CD4-positive, alpha-beta memory T cell (primary cell): Measurements from ENCODE around the gene HIBADH. TPM values are rescaled to one million over a fixed set of nuclear protein-coding genes. Genes with fewer than 3 reads are reported as not detected.
A peak's percentile ranks its signal among the peaks of the same experiment; 100 is the strongest.

Experiments used
- CTCF ChIA-PET: fragments of 350-600 bp; sonication (Branson Sonifier 250); formaldehyde crosslinking; loops from one replicate; lab custom pipeline; 2021; ENCODE audit warnings: inconsistent platforms; ENCODE audit not compliant: partially characterized antibody; lab: Charles Lee
- POLR2A ChIA-PET: fragments of 350-600 bp; sonication (Branson Sonifier 250); formaldehyde crosslinking; loops from one replicate; lab custom pipeline; 2021; ENCODE audit not compliant: partially characterized antibody; lab: Charles Lee
- DNase-seq, 5 donors: peaks; one replicate each; pipeline versions ENCODE4 v3.0.0 to v3.0.0-alpha.2; 2020 to 2022; ENCODE audit warnings: mixed read lengths in 1 of 5
- H3K27ac ChIP-seq: one replicate; pipeline ENCODE4 v1.7.0; 2013; ENCODE audit warnings: low read depth, low read length
- H3K27me3 ChIP-seq: 2 replicates; pipeline ENCODE4 v1.7.0; 2013; ENCODE audit warnings: mild to moderate bottlenecking, low read length, moderate library complexity; ENCODE audit not compliant: insufficient read depth
- H3K36me3 ChIP-seq: 2 replicates; pipeline ENCODE4 v1.7.0; 2013; ENCODE audit warnings: mild to moderate bottlenecking, low read length, moderate library complexity; ENCODE audit not compliant: insufficient read depth
- H3K4me1 ChIP-seq: 2 replicates; pipeline ENCODE4 v1.7.0; 2013; ENCODE audit warnings: mild to moderate bottlenecking, low read length, moderate library complexity; ENCODE audit not compliant: insufficient read depth
- H3K4me3 ChIP-seq, 2 donors: one replicate each; pipeline ENCODE4 v1.7.0; 2013; ENCODE audit warnings: low read length in 2 of 2, mild to moderate bottlenecking in 1 of 2
- H3K9me3 ChIP-seq, 2 donors: one replicate each; pipeline ENCODE4 v1.7.0; 2013; ENCODE audit warnings: low read length in 2 of 2, control low read depth in 1 of 2; ENCODE audit not compliant: control insufficient read depth in 1 of 2
- H3K27ac Mint-ChIP-seq, 7 donors: one replicate each; pipeline ENCODE4 v1.8.0; 2020 to 2021; ENCODE audit warnings: mixed read lengths in 7 of 7, mild to moderate bottlenecking in 6 of 7, inconsistent platforms in 3 of 7, moderate library complexity in 3 of 7
- H3K27me3 Mint-ChIP-seq, 2 donors: one replicate each; pipeline ENCODE4 v1.8.0; 2020 to 2021; ENCODE audit warnings: mixed read lengths in 2 of 2
- H3K36me3 Mint-ChIP-seq, 2 donors: one replicate each; pipeline ENCODE4 v1.8.0; 2020 to 2021; ENCODE audit warnings: mixed read lengths in 2 of 2, inconsistent platforms in 1 of 2, mild to moderate bottlenecking in 1 of 2
- H3K4me1 Mint-ChIP-seq, 4 donors: one replicate each; pipeline ENCODE4 v1.8.0; 2020 to 2021; ENCODE audit warnings: mixed read lengths in 4 of 4, mild to moderate bottlenecking in 1 of 4
- H3K4me3 Mint-ChIP-seq, 8 donors: one replicate each; pipeline ENCODE4 v1.8.0; 2020 to 2021; ENCODE audit warnings: mixed read lengths in 8 of 8, mild to moderate bottlenecking in 7 of 8, moderate library complexity in 6 of 8, inconsistent platforms in 3 of 8
- H3K9me3 Mint-ChIP-seq, 8 donors: one replicate each; pipeline ENCODE4 v1.8.0; 2020 to 2021; ENCODE audit warnings: mixed read lengths in 8 of 8, mild to moderate bottlenecking in 5 of 8, inconsistent platforms in 3 of 8, moderate library complexity in 1 of 8
- intact Hi-C: fragments of 100-400 bp; cut with micrococcal nuclease; formaldehyde crosslinking; loops from one replicate; pipeline ENCODE4 v1.15.1; 2023
- polyA plus RNA-seq, 2 donors: library from polyadenylated mRNA; unstranded; fragments of 300-500 nt; fragmentation: Illumina TruSeq; gene quantifications; one replicate each; pipeline ENCODE4 v1.2.3, GENCODE V29; 2021
- total RNA-seq, 2 experiments: library from RNA; stranded (reverse); gene quantifications; one replicate each; pipeline ENCODE4 v1.2.3, GENCODE V29; 2021

HIBADH gene
- total and polyA plus RNA-seq, 4 experiments from 2014 or later, result 13.6 to 51.3 (median 21.2) TPM

DNA sequence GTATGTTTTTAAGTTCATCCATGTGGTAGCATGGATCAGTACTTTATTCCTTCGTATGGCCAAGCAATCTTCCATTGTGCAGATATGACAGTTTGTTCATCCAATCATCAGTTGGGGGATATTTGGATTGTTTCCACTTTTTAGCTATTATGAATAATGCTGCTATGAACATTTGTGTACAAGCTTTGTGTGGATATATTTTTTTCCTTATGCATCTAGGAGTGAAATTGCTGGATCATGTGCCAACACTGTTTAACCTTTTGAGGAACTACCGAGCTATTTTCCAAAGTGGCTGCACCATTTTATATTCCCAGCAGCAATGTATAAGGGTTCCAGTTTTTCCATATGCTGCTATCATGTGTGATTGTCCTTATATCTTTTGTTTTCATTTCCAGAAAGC lies 140.1 kb downstream of the HIBADH start:
- no peak for DNase-seq
- H3K36me3 ChIP-seq, result no peaks in the 10 kb centered on the region
- H3K4me3 ChIP-seq, result no peak overlapping the region
- no peak overlapping the region for H3K27ac Mint-ChIP-seq
- no peak overlapping the region for H3K4me3 Mint-ChIP-seq
- no peaks in the 10 kb centered on the region for H3K27me3 ChIP-seq
- ChIA-PET POLR2A (no interaction called here), CTCF (no interaction called here)
- no peaks in the 10 kb centered on the region for H3K27me3 Mint-ChIP-seq
- no peaks in the 10 kb centered on the region for H3K9me3 ChIP-seq
- no peaks in the 10 kb centered on the region for H3K4me1 ChIP-seq
- peaks cover 28 to 52% of the 10 kb centered on the region in 2 donors for H3K36me3 Mint-ChIP-seq
- H3K4me1 Mint-ChIP-seq, result peaks cover 0 to 2% (median 0%) of the 10 kb centered on the region in 4 donors
- intact Hi-C loops, result no loop called here
- no peak overlapping the region for H3K27ac ChIP-seq
- no peaks in the 10 kb centered on the region for H3K9me3 Mint-ChIP-seq

DNA sequence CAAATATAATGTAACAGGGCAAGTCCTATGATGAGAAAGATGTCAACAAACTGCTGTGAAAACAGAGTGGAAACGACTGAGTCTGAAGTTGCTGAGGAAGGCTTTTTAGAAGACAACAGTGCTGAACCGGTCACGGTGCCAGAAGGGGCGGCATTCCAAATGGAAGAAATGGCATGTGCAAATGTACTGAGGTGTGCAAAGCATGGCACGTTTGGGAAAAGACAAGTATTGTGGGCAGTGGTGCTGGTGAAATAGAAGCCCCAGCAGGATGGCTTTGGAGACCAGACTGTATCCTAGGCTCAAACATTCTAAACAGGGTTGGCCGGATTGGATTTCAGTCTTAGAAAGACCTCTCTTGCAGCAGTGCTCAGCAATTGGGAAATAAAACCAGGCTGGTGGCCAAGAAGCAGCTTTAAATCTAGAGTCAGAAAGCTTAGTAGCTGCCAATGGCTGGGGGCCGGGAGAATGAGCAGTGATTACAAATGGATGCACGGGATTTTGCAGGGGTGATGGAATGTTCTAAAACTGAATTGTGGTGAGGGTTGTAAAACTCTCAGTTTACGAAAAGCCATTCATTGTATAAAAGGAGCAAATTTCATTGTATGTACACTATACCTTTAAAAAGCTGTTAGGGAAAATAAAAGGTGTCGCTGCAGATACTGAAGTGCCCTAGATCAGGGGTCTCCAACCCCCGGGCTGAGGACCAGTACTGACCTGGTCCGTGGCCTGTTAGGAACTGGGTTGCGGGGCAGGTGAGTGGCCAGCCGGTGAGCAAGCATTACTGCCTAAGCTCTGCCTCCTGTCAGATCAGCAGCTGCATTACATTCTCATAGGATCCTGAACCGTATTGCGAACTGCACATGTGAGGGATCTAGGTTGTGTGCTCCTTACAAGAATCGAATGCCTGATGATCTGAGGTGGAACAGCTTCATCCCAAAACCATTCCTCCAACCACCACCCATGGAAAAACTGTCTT lies 141.6 kb downstream of the HIBADH start:
- no peak for DNase-seq
- no peak overlapping the region for H3K4me3 ChIP-seq
- H3K4me1 Mint-ChIP-seq, result peaks cover 0 to 2% (median 0%) of the 10 kb centered on the region in 4 donors
- no peaks in the 10 kb centered on the region for H3K27me3 ChIP-seq
- POLR2A ChIA-PET, result no interaction called here
- no peak overlapping the region for H3K4me3 Mint-ChIP-seq
- H3K36me3 ChIP-seq, result no peaks in the 10 kb centered on the region
- no peak overlapping the region for H3K27ac Mint-ChIP-seq
- intact Hi-C loops, result no loop called here
- H3K27me3 Mint-ChIP-seq, result peaks cover 0 to 2% of the 10 kb centered on the region in 2 donors
- peaks cover 20 to 40% of the 10 kb centered on the region in 2 donors for H3K36me3 Mint-ChIP-seq
- H3K9me3 Mint-ChIP-seq, result no peaks in the 10 kb centered on the region
- no peaks in the 10 kb centered on the region for H3K9me3 ChIP-seq
- CTCF ChIA-PET, result no interaction called here
- no peak overlapping the region for H3K27ac ChIP-seq
- no peaks in the 10 kb centered on the region for H3K4me1 ChIP-seq

DNA sequence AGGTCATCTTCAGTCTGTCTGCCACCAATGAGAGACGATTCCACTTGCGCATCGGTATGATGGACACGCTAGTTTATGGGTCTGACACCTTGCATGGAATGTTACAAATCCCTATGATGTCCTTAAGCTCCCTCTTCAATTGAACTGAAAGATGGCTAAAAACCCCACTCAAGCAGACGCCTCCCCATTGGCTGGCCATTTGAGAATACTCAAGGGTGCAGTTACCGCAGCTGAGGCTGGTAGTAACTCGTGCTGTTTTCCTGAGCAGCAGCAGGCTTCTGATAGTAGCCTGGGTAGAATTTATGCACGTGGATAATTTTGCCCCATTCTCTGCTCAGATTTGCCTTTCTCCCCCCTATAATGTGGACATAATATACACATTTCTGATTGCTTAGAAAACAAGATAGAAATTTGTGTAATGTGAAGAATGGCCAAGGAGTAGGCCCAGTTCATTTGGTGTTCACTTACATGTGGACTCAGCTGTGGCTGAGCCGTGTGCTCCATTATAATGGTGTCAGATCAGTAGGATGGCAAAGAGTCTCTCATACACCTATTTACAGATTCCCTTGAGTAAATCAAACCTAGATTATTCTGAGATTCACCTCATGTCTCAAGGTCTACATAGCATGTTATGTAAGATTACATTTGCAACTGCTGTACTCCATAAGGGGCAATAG lies 142.8 kb downstream of the HIBADH start:
- H3K27ac Mint-ChIP-seq, result no peak overlapping the region
- no peaks in the 10 kb centered on the region for H3K27me3 ChIP-seq
- H3K4me1 ChIP-seq, result no peaks in the 10 kb centered on the region
- H3K36me3 Mint-ChIP-seq, result peaks cover 12 to 28% of the 10 kb centered on the region in 2 donors
- ChIA-PET CTCF (no interaction called here), POLR2A (no interaction called here)
- intact Hi-C loops, result no loop called here
- H3K4me3 Mint-ChIP-seq, result peak overlapping the region in 1 of 8 donors; percentile 1
- H3K27me3 Mint-ChIP-seq, result peaks cover 0 to 2% of the 10 kb centered on the region in 2 donors
- no peak overlapping the region for H3K27ac ChIP-seq
- H3K9me3 ChIP-seq, result no peaks in the 10 kb centered on the region
- H3K4me1 Mint-ChIP-seq, result peaks cover 0 to 2% (median 0%) of the 10 kb centered on the region in 4 donors
- no peaks in the 10 kb centered on the region for H3K36me3 ChIP-seq
- no peaks in the 10 kb centered on the region for H3K9me3 Mint-ChIP-seq
- no peak overlapping the region for H3K4me3 ChIP-seq
- DNase-seq, result no peak

DNA sequence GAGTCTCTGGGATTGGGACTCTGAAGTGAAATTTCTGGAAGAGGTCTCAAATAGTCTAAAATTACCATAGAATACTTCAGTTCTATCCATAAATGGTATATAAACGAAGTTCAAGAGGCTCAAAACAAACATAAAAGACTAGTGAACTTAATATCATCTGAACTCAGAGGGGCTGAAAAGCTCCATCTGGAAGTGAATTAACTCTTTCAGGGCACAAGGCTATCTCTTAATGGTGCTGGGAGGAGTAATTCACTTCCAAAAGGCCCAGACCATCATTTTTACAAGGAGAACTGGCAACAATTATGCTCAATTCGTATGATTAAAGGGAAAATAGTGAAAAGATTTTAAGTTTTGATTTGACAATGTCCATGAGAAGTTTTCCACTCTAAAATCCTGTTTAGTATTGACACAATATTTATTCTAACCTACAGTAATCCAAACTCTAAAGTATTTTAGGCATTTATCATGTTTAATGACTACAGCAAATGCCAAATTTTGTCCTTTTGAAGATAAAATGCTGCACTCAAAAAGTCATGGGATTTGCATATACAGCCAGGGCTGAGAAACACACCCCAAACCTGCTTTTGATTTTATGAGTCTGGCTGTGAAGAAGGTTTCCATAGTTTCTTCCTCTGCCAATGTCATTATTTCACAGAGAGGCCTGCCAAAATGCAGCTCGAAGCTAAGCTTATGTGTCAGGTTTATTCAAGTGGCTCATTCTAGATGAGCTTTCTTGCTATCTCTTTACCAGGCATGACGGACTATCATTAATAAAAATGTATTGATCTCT lies 143.9 kb downstream of the HIBADH start:
- POLR2A ChIA-PET, result no interaction called here
- no peak overlapping the region for H3K4me3 ChIP-seq
- no peak overlapping the region for H3K27ac ChIP-seq
- Mint-ChIP-seq H3K4me1 (peaks cover 0 to 2% (median 0%) of the 10 kb centered on the region in 4 donors), H3K36me3 (peaks cover 3 to 18% of the 10 kb centered on the region in 2 donors), H3K9me3 (no peaks in the 10 kb centered on the region), H3K27me3 (peaks cover 0 to 2% of the 10 kb centered on the region in 2 donors), H3K27ac (no peak overlapping the region), H3K4me3 (no peak overlapping the region)
- no peaks in the 10 kb centered on the region for H3K27me3 ChIP-seq
- CTCF ChIA-PET, result no interaction called here
- no peaks in the 10 kb centered on the region for H3K4me1 ChIP-seq
- DNase-seq, result no peak
- H3K9me3 ChIP-seq, result no peaks in the 10 kb centered on the region
- H3K36me3 ChIP-seq, result no peaks in the 10 kb centered on the region
- intact Hi-C loops, result no loop called here

DNA sequence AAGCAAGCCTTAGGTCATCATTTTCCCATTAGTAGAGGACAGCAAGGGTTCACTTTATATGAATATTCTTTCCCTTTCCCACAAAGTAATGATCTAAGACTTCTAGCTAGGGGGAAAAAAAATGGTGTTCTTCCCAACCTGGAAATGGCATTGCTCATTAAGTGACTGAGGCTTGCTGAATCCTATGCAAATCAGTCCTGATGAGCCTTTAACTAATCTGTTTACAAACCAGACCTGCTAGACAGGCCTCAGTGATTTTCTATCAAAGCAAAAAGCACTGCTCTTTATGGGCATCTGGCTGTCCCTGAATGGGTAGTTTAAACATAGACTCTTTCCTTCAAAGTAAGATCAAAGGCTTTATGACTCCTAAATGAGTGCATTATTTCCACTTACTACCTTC lies 146.3 kb downstream of the HIBADH start:
- H3K27ac ChIP-seq, result no peak overlapping the region
- no peak for DNase-seq
- no peak overlapping the region for H3K4me3 Mint-ChIP-seq
- no peaks in the 10 kb centered on the region for H3K4me1 ChIP-seq
- no peaks in the 10 kb centered on the region for H3K36me3 ChIP-seq
- H3K27me3 Mint-ChIP-seq, result peaks cover 0 to 2% of the 10 kb centered on the region in 2 donors
- CTCF ChIA-PET, result no interaction called here
- no peaks in the 10 kb centered on the region for H3K9me3 Mint-ChIP-seq
- intact Hi-C loops, result no loop called here
- H3K4me3 ChIP-seq, result no peak overlapping the region
- H3K36me3 Mint-ChIP-seq, result peaks cover 0 to 11% of the 10 kb centered on the region in 2 donors
- H3K27me3 ChIP-seq, result no peaks in the 10 kb centered on the region
- POLR2A ChIA-PET, result no interaction called here
- H3K27ac Mint-ChIP-seq, result no peak overlapping the region
- no peaks in the 10 kb centered on the region for H3K9me3 ChIP-seq
- peaks cover 0 to 2% (median 0%) of the 10 kb centered on the region in 4 donors for H3K4me1 Mint-ChIP-seq

DNA sequence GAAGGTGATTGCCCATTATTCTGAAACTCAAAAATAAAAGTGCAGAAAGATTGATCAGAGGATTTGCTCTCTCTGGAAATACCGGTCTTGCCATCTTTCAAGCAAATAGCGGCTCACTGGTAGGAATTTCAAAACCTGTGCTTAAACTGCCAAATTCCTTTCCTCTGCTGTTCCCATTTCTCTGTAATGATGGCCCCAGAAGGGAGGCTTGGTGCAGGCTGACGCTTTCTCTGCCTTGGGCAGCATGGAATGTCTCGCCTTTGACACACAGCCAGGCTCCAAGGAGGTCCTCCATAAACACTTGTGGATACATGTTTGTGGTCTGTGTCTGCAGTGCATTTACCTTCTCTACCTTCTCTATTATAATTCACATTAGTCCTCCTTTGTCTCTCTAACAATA lies 146.8 kb downstream of the HIBADH start:
- Mint-ChIP-seq H3K36me3 (peaks cover 0 to 8% of the 10 kb centered on the region in 2 donors), H3K27ac (no peak overlapping the region), H3K4me3 (no peak overlapping the region), H3K27me3 (peaks cover 0 to 2% of the 10 kb centered on the region in 2 donors), H3K9me3 (no peaks in the 10 kb centered on the region), H3K4me1 (peaks cover 0 to 2% (median 0%) of the 10 kb centered on the region in 4 donors)
- Histone ChIP-seq H3K4me1 (no peaks in the 10 kb centered on the region), H3K36me3 (no peaks in the 10 kb centered on the region), H3K4me3 (no peak overlapping the region), H3K27me3 (no peaks in the 10 kb centered on the region), H3K27ac (no peak overlapping the region), H3K9me3 (no peaks in the 10 kb centered on the region)
- no peak for DNase-seq
- POLR2A ChIA-PET, result no interaction called here
- intact Hi-C loops, result no loop called here
- CTCF ChIA-PET, result no interaction called here

DNA sequence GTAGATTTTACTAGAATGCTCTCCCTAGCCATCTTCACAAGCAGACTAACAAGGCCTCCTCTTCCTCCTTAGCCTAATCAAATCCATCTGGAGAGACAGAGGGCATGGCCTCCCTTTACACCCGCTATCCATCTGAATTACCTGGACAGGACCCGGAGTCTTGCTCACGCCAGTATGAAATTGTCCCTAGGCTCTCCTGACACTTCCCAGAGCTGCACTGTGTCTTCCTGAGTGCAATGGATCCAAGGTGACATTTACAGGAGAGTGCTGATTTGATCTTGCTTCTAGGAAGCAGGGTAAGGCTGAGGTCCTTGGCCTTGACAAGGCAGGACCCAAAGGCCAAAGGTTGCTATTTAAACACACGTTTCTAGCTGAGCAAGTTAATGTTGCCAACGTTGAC lies 147.8 kb downstream of the HIBADH start:
- H3K27me3 ChIP-seq, result no peaks in the 10 kb centered on the region
- Mint-ChIP-seq H3K27ac (peak overlapping the region in 1 of 7 donors; percentile 25), H3K27me3 (peaks cover 0 to 2% of the 10 kb centered on the region in 2 donors), H3K4me1 (peaks cover 0 to 2% (median 0%) of the 10 kb centered on the region in 4 donors), H3K9me3 (peaks cover 0 to 1% (median 0%) of the 10 kb centered on the region in 8 donors), H3K4me3 (no peak overlapping the region), H3K36me3 (peaks cover 0 to 2% of the 10 kb centered on the region in 2 donors)
- no peaks in the 10 kb centered on the region for H3K9me3 ChIP-seq
- ChIA-PET POLR2A (no interaction called here), CTCF (no interaction called here)
- no peak overlapping the region for H3K4me3 ChIP-seq
- DNase-seq, result no peak
- no peak overlapping the region for H3K27ac ChIP-seq
- intact Hi-C loops, result no loop called here
- H3K4me1 ChIP-seq, result no peaks in the 10 kb centered on the region
- H3K36me3 ChIP-seq, result no peaks in the 10 kb centered on the region
